Pancreas (tissue), 10 donors: ENCODE results near the gene TMC3. TPM values are rescaled to one million over a fixed set of nuclear protein-coding genes. Genes with fewer than 3 reads are reported as not detected.

Experiments used
- ATAC-seq, 4 donors: fragments of 200-7000 bp; cut with Tn5 transposase; one replicate each; pipeline versions ENCODE4 v1.8.0 to v1.9.1; 2020; ENCODE audit warnings: mild to moderate bottlenecking in 4 of 4, moderate library complexity in 4 of 4
- DNase-seq, 6 donors: peaks; one replicate each; pipeline ENCODE4 v3.0.0-alpha.2; 2020
- FAIRE-seq: peaks from 2 replicates; lab custom pipeline; 2012; peaks lifted over from hg19 to GRCh38; lab: Jason Lieb, UNC
- H3K27ac ChIP-seq, 4 donors: fragments of 200-600 bp; sonication (generic); 1 replicate in 3 of 4; 2 replicates in 1 of 4; pipeline versions ENCODE4 v1.5.0 to v1.8.0; 2020
- H3K27me3 ChIP-seq, 4 donors: fragments of 200-600 bp; one replicate each; pipeline ENCODE4 v1.8.0; 2021
- H3K36me3 ChIP-seq, 3 donors: fragments of 200-600 bp; sonication (generic) in 1 of 3; one replicate each; pipeline versions ENCODE4 v1.5.0 to v1.8.0; 2020 to 2021
- H3K4me1 ChIP-seq, 3 donors: fragments of 200-600 bp; one replicate each; pipeline ENCODE4 v1.8.0; 2021
- H3K4me3 ChIP-seq, 4 donors: fragments of 200-600 bp; sonication (generic) in 2 of 4; one replicate each; pipeline versions ENCODE4 v1.5.0 to v1.8.0; 2020 to 2021
- H3K9me3 ChIP-seq, 4 donors: fragments of 200-600 bp; one replicate each; pipeline ENCODE4 v1.8.0; 2021
- WGBS, 2 donors: extraction: QIAGEN DNeasy Blood & Tissue Kit; methylation state at CpG; one replicate each; pipeline ENCODE4 v1.1.7; 2013; 5-methylcytosine and 5-hydroxymethylcytosine counted together
- intact Hi-C, 3 donors: fragments of 100-400 bp; cut with DNase I; formaldehyde crosslinking; loops; one replicate each; pipeline versions ENCODE4 v1.11.1 to v1.14.2; 2022
- polyA plus RNA-seq, 2 donors: library from polyadenylated mRNA; stranded (reverse); fragments of 200-250 nt; gene quantifications; one replicate each; pipeline ENCODE4 v1.2.3, GENCODE V29; 2013
- total RNA-seq, 6 donors: library from RNA; stranded (reverse); fragmentation: NEBNext Ultra II Directional in 4 of 6; extraction: Animal tissue kit (Norgen Biotek cat#: 25700) in 4 of 6; gene quantifications; one replicate each; pipeline versions ENCODE4 v1.2.1 to v1.2.4, GENCODE V29; 2021 to 2023
- TF ChIP-seq, protein P1 (sequence below), 4 donors: fragments of 200-600 bp; sonication (generic) in 3 of 4; IDR thresholded peaks; one replicate each; pipeline versions ENCODE4 v1.5.0 to v1.8.0; 2021; ENCODE audit warnings: antibody characterized with exemption in 4 of 4
- donor health status: healthy with polysubstance abuse.
- donor health status: DM: no; HTN: no; CAD: no; lungs with moderate emphysema.
- donor health status: DM: no; HTN: no; CAD: no.
- donor health status: control.
- donor health status: control.
- donor health status: Bipolar disorder and iron deficiency.
- donor health status: DM: yes; HTN: yes; CAD: no.
- donor health status: DM: no; HTN: no; CAD: no.
- donor health status: DM: no; HTN: no; CAD: no.
- donor health status: DM: yes; HTN: yes; CAD: no.

TMC3 gene
- total and polyA plus RNA-seq, 8 donors = 0.03 to 0.05 TPM; not detected in 6

DNA sequence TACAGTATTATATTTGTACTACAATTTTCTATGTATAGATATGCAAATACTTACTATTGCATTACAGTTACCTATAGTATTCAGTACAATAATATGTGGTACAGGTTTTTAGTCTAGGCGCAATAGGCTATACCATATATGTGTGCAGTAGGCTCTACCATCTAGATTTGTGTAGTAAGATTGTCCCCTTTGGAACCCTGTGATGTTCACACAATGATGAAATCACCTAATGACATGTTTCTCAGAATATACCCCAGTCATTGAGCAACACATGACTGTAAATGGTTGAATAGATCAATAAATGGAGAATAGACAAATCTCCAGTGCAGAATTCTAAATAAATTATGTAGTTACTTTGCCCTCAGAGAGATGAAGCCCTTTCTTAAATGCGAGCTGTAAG, 17.6 kb upstream of the TMC3 start:
- 96 to 99% methylated on average over 2 of the region's 2 CpGs for WGBS, 2 donors
- Histone ChIP-seq H3K4me1 (no peaks in the 10 kb centered on the region), H3K27ac (no peak overlapping the region), H3K9me3 (no peaks in the 10 kb centered on the region), H3K4me3 (no peak overlapping the region), H3K36me3 (no peaks in the 10 kb centered on the region), H3K27me3 (no peaks in the 10 kb centered on the region)
- DNase-seq (no peak), FAIRE-seq (no peak), ATAC-seq (no peak)
- TF ChIP-seq, protein P1, sequence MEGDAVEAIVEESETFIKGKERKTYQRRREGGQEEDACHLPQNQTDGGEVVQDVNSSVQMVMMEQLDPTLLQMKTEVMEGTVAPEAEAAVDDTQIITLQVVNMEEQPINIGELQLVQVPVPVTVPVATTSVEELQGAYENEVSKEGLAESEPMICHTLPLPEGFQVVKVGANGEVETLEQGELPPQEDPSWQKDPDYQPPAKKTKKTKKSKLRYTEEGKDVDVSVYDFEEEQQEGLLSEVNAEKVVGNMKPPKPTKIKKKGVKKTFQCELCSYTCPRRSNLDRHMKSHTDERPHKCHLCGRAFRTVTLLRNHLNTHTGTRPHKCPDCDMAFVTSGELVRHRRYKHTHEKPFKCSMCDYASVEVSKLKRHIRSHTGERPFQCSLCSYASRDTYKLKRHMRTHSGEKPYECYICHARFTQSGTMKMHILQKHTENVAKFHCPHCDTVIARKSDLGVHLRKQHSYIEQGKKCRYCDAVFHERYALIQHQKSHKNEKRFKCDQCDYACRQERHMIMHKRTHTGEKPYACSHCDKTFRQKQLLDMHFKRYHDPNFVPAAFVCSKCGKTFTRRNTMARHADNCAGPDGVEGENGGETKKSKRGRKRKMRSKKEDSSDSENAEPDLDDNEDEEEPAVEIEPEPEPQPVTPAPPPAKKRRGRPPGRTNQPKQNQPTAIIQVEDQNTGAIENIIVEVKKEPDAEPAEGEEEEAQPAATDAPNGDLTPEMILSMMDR (IDR thresholded peaks at IDR 0.05) = no peak
- intact Hi-C loops = no loop called here

DNA sequence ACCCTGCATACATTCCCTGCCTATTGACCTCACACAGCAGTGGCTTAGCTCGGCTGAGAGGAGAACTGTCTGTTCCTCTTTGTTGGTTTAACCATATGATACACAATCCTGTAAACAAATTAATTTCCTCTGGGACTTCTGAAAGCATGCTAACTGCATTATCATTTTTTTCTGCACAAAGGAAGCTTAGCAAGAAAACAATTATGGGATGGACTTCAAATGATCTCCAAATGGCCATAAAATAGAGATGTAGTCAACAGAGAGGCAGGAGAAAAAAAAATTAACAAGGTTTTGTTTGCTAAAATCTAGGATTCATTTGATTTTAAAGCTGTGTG, 14.4 kb upstream of the TMC3 start:
- Histone ChIP-seq H3K36me3 (no peaks in the 10 kb centered on the region), H3K4me1 (peaks cover 0 to 11% (median 0%) of the 10 kb centered on the region in 3 donors), H3K27ac (no peak overlapping the region), H3K4me3 (no peak overlapping the region), H3K9me3 (no peaks in the 10 kb centered on the region), H3K27me3 (no peaks in the 10 kb centered on the region)
- TF ChIP-seq, protein P1 (IDR thresholded peaks at IDR 0.05) = no peak
- WGBS, 2 donors = 73 to 90% methylated on average over 1 of the region's 1 CpG
- FAIRE-seq = no peak
- ATAC-seq = no peak
- DNase-seq = no peak
- intact Hi-C loops = no loop called here

DNA sequence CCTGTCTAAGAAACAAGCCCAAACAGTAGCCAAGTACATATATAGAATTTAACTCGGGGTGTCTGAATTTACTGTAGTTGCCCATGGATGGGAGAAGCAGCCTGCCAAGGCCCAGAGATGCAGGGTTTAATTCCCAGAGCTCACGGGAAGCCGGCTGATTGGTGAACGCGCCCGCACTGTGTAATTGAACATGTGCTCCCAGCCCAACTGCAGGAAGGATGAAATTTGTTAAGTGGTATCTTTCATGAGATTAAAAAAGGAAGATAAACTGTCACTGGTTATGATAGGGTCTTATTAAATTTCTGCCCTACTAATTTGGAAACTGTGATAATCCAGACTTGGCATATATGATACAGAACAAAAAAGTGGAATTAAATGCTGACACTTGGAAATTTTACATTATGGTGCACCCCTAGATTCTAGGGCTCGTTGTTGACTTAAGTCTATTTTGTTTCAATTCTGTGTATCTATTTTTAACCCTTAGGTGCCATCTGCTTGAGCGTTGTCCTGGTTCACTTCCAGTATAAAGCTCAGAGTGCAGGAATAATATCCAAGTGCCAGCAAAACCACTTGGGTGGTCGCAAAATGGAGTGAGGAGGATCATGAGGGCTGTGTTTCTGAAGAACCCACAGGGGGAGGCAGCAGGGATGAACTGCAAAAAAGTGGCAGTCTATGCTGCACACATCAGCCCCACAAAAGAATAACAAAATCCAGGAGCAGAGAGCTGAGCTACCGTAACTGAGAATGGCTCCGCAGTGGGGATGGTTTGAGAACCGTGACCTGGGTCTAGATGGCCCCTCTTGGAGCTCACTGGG, 13.8 kb upstream of the TMC3 start:
- no peak for ATAC-seq
- WGBS, 2 donors = 92 to 95% methylated on average over 12 of the region's 12 CpGs
- TF ChIP-seq, protein P1 (IDR thresholded peaks at IDR 0.05) = no peak
- H3K27me3 ChIP-seq = no peaks in the 10 kb centered on the region
- intact Hi-C loops = no loop called here
- no peaks in the 10 kb centered on the region for H3K36me3 ChIP-seq
- no peak for FAIRE-seq
- H3K27ac ChIP-seq = no peak overlapping the region
- H3K9me3 ChIP-seq = no peaks in the 10 kb centered on the region
- no peak for DNase-seq
- H3K4me1 ChIP-seq = peaks cover 0 to 11% (median 0%) of the 10 kb centered on the region in 3 donors
- no peak overlapping the region for H3K4me3 ChIP-seq

DNA sequence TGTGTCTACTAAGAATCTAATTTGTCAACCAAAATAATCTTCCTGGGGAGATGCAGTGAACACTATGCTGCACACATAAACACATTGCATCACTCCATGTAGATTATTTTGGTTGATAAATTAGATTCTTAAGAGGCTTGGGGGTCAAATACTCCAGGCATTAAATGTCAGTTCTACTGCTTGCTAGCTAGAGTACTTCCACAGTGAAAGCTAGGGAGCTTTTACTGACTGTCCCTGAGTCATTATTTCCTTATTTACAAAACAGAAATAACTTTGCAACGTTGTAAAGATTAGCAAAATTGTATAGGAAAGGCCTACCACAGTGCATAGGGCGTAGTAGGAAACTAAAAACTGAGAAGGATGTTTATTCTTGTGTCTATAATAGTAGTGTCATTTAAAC, 12.9 kb upstream of the TMC3 start:
- FAIRE-seq = no peak
- no peaks in the 10 kb centered on the region for H3K27me3 ChIP-seq
- H3K9me3 ChIP-seq = no peaks in the 10 kb centered on the region
- no peak for DNase-seq
- H3K36me3 ChIP-seq = no peaks in the 10 kb centered on the region
- no peak overlapping the region for H3K4me3 ChIP-seq
- intact Hi-C loops = no loop called here
- no peak overlapping the region for H3K27ac ChIP-seq
- TF ChIP-seq, protein P1 (IDR thresholded peaks at IDR 0.05) = no peak
- no peak for ATAC-seq
- peaks cover 0 to 11% (median 0%) of the 10 kb centered on the region in 3 donors for H3K4me1 ChIP-seq
- WGBS, 2 donors = 52 to 57% methylated on average over 2 of the region's 2 CpGs

DNA sequence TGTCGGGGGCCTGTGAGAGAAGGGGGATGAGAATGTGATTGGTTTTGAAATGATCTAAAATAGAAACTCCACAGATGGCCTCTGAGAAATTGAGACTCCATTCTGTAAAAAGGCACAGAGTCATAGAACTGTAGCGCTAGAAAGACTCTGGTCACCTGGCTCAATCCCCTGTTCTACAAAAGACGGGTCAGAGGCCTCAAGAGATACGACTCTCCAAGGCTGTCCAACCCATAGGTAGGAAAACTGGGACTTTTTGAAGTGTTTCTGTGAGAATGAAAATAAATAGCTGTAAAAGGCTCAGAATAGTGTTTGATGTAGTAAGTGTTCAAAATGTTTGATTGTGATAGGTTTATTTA, 11.7 kb upstream of the TMC3 start:
- TF ChIP-seq, protein P1 (IDR thresholded peaks at IDR 0.05) = no peak
- Histone ChIP-seq H3K4me1 (peaks cover 0 to 11% (median 0%) of the 10 kb centered on the region in 3 donors), H3K9me3 (no peaks in the 10 kb centered on the region), H3K27ac (no peak overlapping the region), H3K4me3 (no peak overlapping the region), H3K36me3 (no peaks in the 10 kb centered on the region), H3K27me3 (no peaks in the 10 kb centered on the region)
- ATAC-seq = peak in 3 of 4 donors; percentile 25 to 58 (median 44)
- intact Hi-C loops = no loop called here
- no peak for DNase-seq
- no peak for FAIRE-seq
- WGBS, 2 donors = 59 to 60% methylated on average over 4 of the region's 4 CpGs
